HepG2 (cell line): Measurements from ENCODE around the gene GRPEL2. TPM values are rescaled to one million over a fixed set of nuclear protein-coding genes. Genes with fewer than 3 reads are reported as not detected.
A peak's percentile ranks its signal among the peaks of the same experiment; 100 is the strongest.

Experiments used
- BCL6 ChIP-seq: IDR thresholded peaks from 2 replicates; pipeline ENCODE4 v1.6.1; 2016; ENCODE audit warnings: missing genetic modification reagents, missing compliant biosample characterization
- DPF2 ChIP-seq: sonication (generic); formaldehyde crosslinking; IDR thresholded peaks from 2 replicates; pipeline ENCODE4 v1.4.0; 2020; ENCODE audit warnings: mild to moderate bottlenecking, low read depth, missing genetic modification reagents, borderline replicate concordance
- FOXP1 ChIP-seq, 2 experiments: fragments of 450-650 bp in 1 of 2; IDR thresholded peaks; 2 replicates each; pipeline ENCODE4 v1.6.1; 2017 to 2018; ENCODE audit warnings: antibody characterized with exemption in 1 of 2
- HNF1A ChIP-seq, 2 experiments: sonication (generic) in 1 of 2; formaldehyde crosslinking in 1 of 2; IDR thresholded peaks; 2 replicates each; pipeline versions ENCODE4 v1.4.0 to v1.6.1; 2016 to 2020; ENCODE audit warnings: borderline replicate concordance in 1 of 2, low read depth in 1 of 2, mild to moderate bottlenecking in 1 of 2, missing genetic modification reagents in 1 of 2
- MED1 ChIP-seq: sonication (generic); formaldehyde crosslinking; IDR thresholded peaks from 2 replicates; pipeline ENCODE4 v1.4.0; 2020; ENCODE audit warnings: missing genetic modification reagents
- PAXIP1 ChIP-seq: sonication (generic); formaldehyde crosslinking; conservative IDR thresholded peaks from 2 replicates; pipeline ENCODE4 v1.4.0; 2020; ENCODE audit warnings: mild to moderate bottlenecking, missing genetic modification reagents, moderate library complexity
- PITX1 ChIP-seq: sonication (generic); formaldehyde crosslinking; IDR thresholded peaks from 2 replicates; pipeline ENCODE4 v1.5.1; 2020; ENCODE audit warnings: mild to moderate bottlenecking, missing genetic modification reagents
- RARA ChIP-seq: IDR thresholded peaks from 2 replicates; pipeline ENCODE4 v1.6.1; 2016; ENCODE audit warnings: missing genetic modification reagents, missing compliant biosample characterization
- TFDP2 ChIP-seq: sonication (generic); formaldehyde crosslinking; IDR thresholded peaks from 2 replicates; pipeline ENCODE4 v1.4.0; 2020; ENCODE audit warnings: missing genetic modification reagents
- ZNF160 ChIP-seq: sonication (generic); formaldehyde crosslinking; IDR thresholded peaks from 2 replicates; pipeline ENCODE4 v1.8.0; 2022; ENCODE audit warnings: mild to moderate bottlenecking, inconsistent platforms, missing genetic modification reagents
- ZNF569 ChIP-seq: sonication (generic); formaldehyde crosslinking; IDR thresholded peaks from 2 replicates; pipeline ENCODE4 v1.5.0; 2020; ENCODE audit warnings: mild to moderate bottlenecking, missing genetic modification reagents, moderate library complexity, borderline replicate concordance
- ZNF570 ChIP-seq: sonication (generic); formaldehyde crosslinking; IDR thresholded peaks from 2 replicates; pipeline ENCODE4 v1.4.0; 2020; ENCODE audit warnings: mild to moderate bottlenecking, missing genetic modification reagents, borderline replicate concordance
- ZNF574 ChIP-seq: sonication (generic); formaldehyde crosslinking; IDR thresholded peaks from 2 replicates; pipeline ENCODE4 v1.4.0; 2020; ENCODE audit warnings: missing genetic modification reagents
- ZNF576 ChIP-seq: sonication (generic); formaldehyde crosslinking; IDR thresholded peaks from 2 replicates; pipeline ENCODE4 v1.4.0; 2020; ENCODE audit warnings: mild to moderate bottlenecking, missing genetic modification reagents
- ZNF761 ChIP-seq: sonication (generic); formaldehyde crosslinking; conservative IDR thresholded peaks from 2 replicates; pipeline ENCODE4 v1.4.0; 2020; ENCODE audit warnings: mild to moderate bottlenecking, missing genetic modification reagents
- ZSCAN9 ChIP-seq: IDR thresholded peaks from 2 replicates; pipeline ENCODE4 v1.6.1; 2016; ENCODE audit warnings: borderline replicate concordance
- polyA plus RNA-seq, 8 experiments: library from polyadenylated mRNA; depleted of rRNA in 3 of 8; stranded (reverse) in 7 of 8; unstranded in 1 of 8; fragments of >200 nt; fragmentation: Illumina TruSeq in 4 of 8; extraction: Trizol in 4 of 8; gene quantifications; 2 replicates each; pipeline versions ENCODE4 v1.2.1 to v1.2.3, GENCODE V29; 2011 to 2016; ENCODE audit warnings: low read depth in 4 of 8, missing spikeins in 1 of 8, mixed read lengths in 1 of 8; ENCODE audit not compliant: insufficient read depth in 1 of 8
- total RNA-seq, 5 experiments: library from RNA; depleted of rRNA; stranded (reverse); fragments of >200 nt; fragmentation: Illumina TruSeq; extraction: Trizol; gene quantifications; 2 replicates each; pipeline ENCODE4 v1.2.3, GENCODE V29; 2016; ENCODE audit warnings: low read depth in 1 of 5

Gene GRPEL2
- total and polyA plus RNA-seq, 2 of the 13 experiments (the other 11 are each of a cell fraction or from before 2014, with no cell fraction given): 13.1 to 16.6 TPM

- peak; percentile 89 for TF ChIP-seq PAXIP1
- peak; percentile 61; the same call in 1 of the 2 replicates for TF ChIP-seq DPF2 (CRISPR knock-in tag)
- no peak for TF ChIP-seq ZSCAN9 (CRISPR knock-in tag)
- 0 out of 2 replicates have a peak, but pooled peaks have one; percentile 35 for TF ChIP-seq ZNF761 (CRISPR knock-in tag)
- TF ChIP-seq FOXP1 (IDR thresholded peaks at IDR 0.05): no peak
- 0 out of 2 replicates have a peak, but pooled peaks have one; percentile 19 for TF ChIP-seq FOXP1 (CRISPR knock-in tag; IDR thresholded peaks at IDR 0.05)
- no peak for TF ChIP-seq ZNF570 (CRISPR knock-in tag)
- TF ChIP-seq RARA (CRISPR knock-in tag): peak; percentile 66
- peak; percentile 40; the same call in 1 of the 2 replicates for TF ChIP-seq MED1 (CRISPR knock-in tag)
- no peak for TF ChIP-seq HNF1A (IDR thresholded peaks at IDR 0.05; ENCODE audit: low read depth)
- peak; percentile 22; the same call in 1 of the 2 replicates for TF ChIP-seq HNF1A (CRISPR knock-in tag; IDR thresholded peaks at IDR 0.05; ENCODE audit: borderline replicate concordance)
- TF ChIP-seq ZNF574 (CRISPR knock-in tag): 0 out of 2 replicates have a peak, but pooled peaks have one; percentile 19
- TF ChIP-seq ZNF569 (CRISPR knock-in tag): no peak
- TF ChIP-seq PITX1 (CRISPR knock-in tag): peak; percentile 49; the same call in 1 of the 2 replicates
- no peak for TF ChIP-seq TFDP2 (CRISPR knock-in tag)
- TF ChIP-seq ZNF160 (CRISPR knock-in tag): no peak
- TF ChIP-seq BCL6 (CRISPR knock-in tag): peak; percentile 41; the same call in 1 of the 2 replicates
- TF ChIP-seq ZNF576: no peak
Measured at GRCh38 chr5:149299451-149300054, 45.7 kb upstream of the GRPEL2 start (continued).
